HCT116 (cell line): Measurements from ENCODE around the gene MOV10. TPM values are rescaled to one million over a fixed set of nuclear protein-coding genes. Genes with fewer than 3 reads are reported as not detected.

ENCODE experiments used
- ATAC-seq: fragments of 200-7000 bp; cut with Tn5 transposase; 2 replicates; pipeline ENCODE4 v1.9.1; 2020; ENCODE audit warnings: mild to moderate bottlenecking, moderate library complexity
- BruUV-seq: library from RNA; stranded (reverse); fragments of 400-500 nt; replicated peaks from 2 replicates; lab custom pipeline; 2021; lab: Mats Ljungman, UMichigan
- CTCF ChIA-PET: fragments of 300-600 bp; sonication (Branson Sonifier 250); formaldehyde crosslinking; loops from one replicate; lab custom pipeline; 2021; ENCODE audit warnings: antibody characterized with exemption; lab: Charles Lee
- POLR2A ChIA-PET: fragments of 300-600, 350-600 bp; sonication (Branson Sonifier 250); formaldehyde crosslinking; loops from one replicate; lab custom pipeline; 2021; ENCODE audit warnings: antibody characterized with exemption; lab: Charles Lee
- RAD21 ChIA-PET, 2 experiments: fragments of 300-600 bp; sonication (Branson Sonifier 250); formaldehyde crosslinking; loops; one replicate each; lab custom pipeline; 2023; ENCODE audit warnings: low total read pairs in 2 of 2; ENCODE audit not compliant: uncharacterized antibody in 2 of 2, unreplicated experiment in 2 of 2, low non-redundant PET in 1 of 2; lab: Charles Lee
- DNase-seq: peaks from one replicate; pipeline ENCODE4 v3.0.0-alpha.2; 2010; ENCODE audit warnings: low read depth, low spot score
- H2AFZ ChIP-seq: fragments of 200-600 bp; shearing (Covaris generic), sonication (generic); 2 replicates; pipeline ENCODE4 v1.6.1; 2017; ENCODE audit warnings: low read depth, mixed run types, mixed read lengths, antibody characterized with exemption, low read length; ENCODE audit not compliant: poor library complexity, severe bottlenecking
- H3K27ac ChIP-seq: 2 replicates; pipeline ENCODE4 v1.5.1; 2012; ENCODE audit warnings: low read depth, low read length
- H3K27me3 ChIP-seq: fragments of 200-600 bp; sonication (generic); 2 replicates; pipeline ENCODE4 v1.6.1; 2016; ENCODE audit warnings: mixed run types, low read length, mixed read lengths; ENCODE audit not compliant: insufficient read depth
- H3K36me3 ChIP-seq, 2 experiments: fragments of 200-500 bp in 1 of 2; fragments of 200-600 bp in 1 of 2; sonication (Bioruptor generic) in 1 of 2; sonication (generic) in 1 of 2; 2 replicates each; pipeline versions ENCODE4 v1.5.1 to v1.6.1; 2014 to 2016; ENCODE audit warnings: low read length in 2 of 2, inconsistent platforms in 1 of 2, mixed read lengths in 1 of 2, mixed run types in 1 of 2; ENCODE audit not compliant: insufficient read depth in 2 of 2, control insufficient read depth in 1 of 2
- H3K4me1 ChIP-seq, 2 experiments: fragments of 200-600 bp in 1 of 2; sonication (generic) in 1 of 2; 2 replicates each; pipeline versions ENCODE4 v1.5.1 to v1.6.1; 2012 to 2017; ENCODE audit warnings: low read length in 2 of 2, inconsistent platforms in 1 of 2, mild to moderate bottlenecking in 1 of 2, mixed read lengths in 1 of 2, mixed run types in 1 of 2, moderate library complexity in 1 of 2; ENCODE audit not compliant: insufficient read depth in 2 of 2, control insufficient read depth in 1 of 2
- H3K4me2 ChIP-seq: fragments of 200-600 bp; sonication (generic); 2 replicates; pipeline ENCODE4 v1.6.1; 2017; ENCODE audit warnings: mixed run types, low read length, mixed read lengths
- H3K4me3 ChIP-seq, 2 experiments: fragments of 200-600 bp in 1 of 2; sonication (generic) in 1 of 2; replicated peaks in 1 of 2; 2 replicates each; pipeline ENCODE4 v1.5.1; 2011 to 2016; ENCODE audit warnings: low read length in 2 of 2, control low read depth in 1 of 2, low read depth in 1 of 2, mild to moderate bottlenecking in 1 of 2, mixed read lengths in 1 of 2, mixed run types in 1 of 2
- H3K79me2 ChIP-seq: fragments of 200-600 bp; sonication (generic); 2 replicates; pipeline ENCODE4 v1.6.1; 2017; ENCODE audit warnings: mild to moderate bottlenecking, mixed run types, low read length, moderate library complexity, mixed read lengths; ENCODE audit not compliant: insufficient read depth
- H3K9ac ChIP-seq: fragments of 200-600 bp; sonication (generic); 2 replicates; pipeline ENCODE4 v1.6.1; 2016; ENCODE audit warnings: low read length, mixed read lengths
- H3K9me2 ChIP-seq: fragments of 200-600 bp; sonication (generic), shearing (Covaris generic); 2 replicates; pipeline ENCODE4 v1.6.1; 2017; ENCODE audit warnings: mixed run types, mild to moderate bottlenecking, moderate library complexity; ENCODE audit not compliant: insufficient read depth
- H3K9me3 ChIP-seq, 2 experiments: fragments of 200-500 bp in 1 of 2; fragments of 200-600 bp in 1 of 2; sonication (Bioruptor generic) in 1 of 2; sonication (generic) in 1 of 2; 2 replicates each; pipeline ENCODE4 v1.6.1; 2014 to 2017; ENCODE audit warnings: low read length in 2 of 2, mixed read lengths in 2 of 2, inconsistent platforms in 1 of 2, low read depth in 1 of 2, mild to moderate bottlenecking in 1 of 2, mixed run types in 1 of 2, moderate library complexity in 1 of 2; ENCODE audit not compliant: control insufficient read depth in 1 of 2, insufficient read depth in 1 of 2
- H4K20me1 ChIP-seq: fragments of 200-600 bp; sonication (generic), shearing (Covaris generic); 2 replicates; pipeline ENCODE4 v1.6.1; 2017; ENCODE audit warnings: mixed run types, mild to moderate bottlenecking, moderate library complexity; ENCODE audit not compliant: insufficient read depth
- CBX3 ChIP-seq: IDR thresholded peaks from 2 replicates; pipeline ENCODE4 v1.6.1; 2012; ENCODE audit warnings: low read depth
- CEBPB ChIP-seq: IDR thresholded peaks from 2 replicates; pipeline ENCODE4 v1.6.1; 2012; ENCODE audit warnings: low read depth
- EGR1 ChIP-seq: IDR thresholded peaks from 2 replicates; pipeline ENCODE4 v1.6.1; 2012; ENCODE audit warnings: low read depth
- EZH2 ChIP-seq: fragments of 200-600 bp; sonication (generic); IDR thresholded peaks from 2 replicates; pipeline ENCODE4 v1.6.1; 2017; ENCODE audit warnings: antibody characterized with exemption, mixed run types
- EZH2phosphoT487 ChIP-seq: fragments of 200-600 bp; IDR thresholded peaks from 2 replicates; pipeline ENCODE4 v1.6.1; 2018; ENCODE audit warnings: antibody characterized with exemption, borderline replicate concordance
- FOSL1 ChIP-seq: IDR thresholded peaks from 2 replicates; pipeline ENCODE4 v1.6.1; 2012; ENCODE audit warnings: low read depth
- JUND ChIP-seq: IDR thresholded peaks from 2 replicates; pipeline ENCODE4 v1.6.1; 2012
- POLR2A ChIP-seq: IDR thresholded peaks from 2 replicates; pipeline ENCODE4 v1.7.0; 2011; ENCODE audit warnings: borderline replicate concordance; ENCODE audit not compliant: insufficient read depth, insufficient read length; ENCODE audit errors: extremely low read depth
- POLR2AphosphoS5 ChIP-seq: IDR thresholded peaks from 2 replicates; pipeline ENCODE4 v1.6.1; 2011; ENCODE audit warnings: mild to moderate bottlenecking, low read depth, low read length, moderate library complexity
- RAD21 ChIP-seq: IDR thresholded peaks from 2 replicates; pipeline ENCODE4 v1.6.1; 2012; ENCODE audit warnings: low read depth, mild to moderate bottlenecking
- REST ChIP-seq: IDR thresholded peaks from 2 replicates; pipeline ENCODE4 v1.6.1; 2012; ENCODE audit warnings: low read depth
- SIN3A ChIP-seq: IDR thresholded peaks from 2 replicates; pipeline ENCODE4 v1.6.1; 2012; ENCODE audit warnings: low read depth
- SP1 ChIP-seq: IDR thresholded peaks from 2 replicates; pipeline ENCODE4 v1.6.1; 2012; ENCODE audit warnings: low read depth
- SRF ChIP-seq: IDR thresholded peaks from 2 replicates; pipeline ENCODE4 v1.6.1; 2012; ENCODE audit warnings: low read depth
- TCF7L2 ChIP-seq: IDR thresholded peaks from 2 replicates; pipeline ENCODE4 v1.7.0; 2011; ENCODE audit warnings: borderline replicate concordance, inconsistent platforms; ENCODE audit not compliant: insufficient read depth, insufficient read length; ENCODE audit errors: extremely low read depth
- ZBTB33 ChIP-seq: IDR thresholded peaks from 2 replicates; pipeline ENCODE4 v1.6.1; 2011; ENCODE audit warnings: mild to moderate bottlenecking, low read length, moderate library complexity; ENCODE audit not compliant: insufficient replicate concordance; ENCODE audit errors: extremely low read depth
- ZFX ChIP-seq: fragments of 450-650 bp; IDR thresholded peaks from 2 replicates; pipeline ENCODE4 v1.6.1; 2017
- ZNF274 ChIP-seq: fragments of 200-500 bp; sonication (Bioruptor generic); IDR thresholded peaks from 2 replicates; pipeline ENCODE4 v1.6.1; 2014; ENCODE audit warnings: mild to moderate bottlenecking, low read depth, low read length, inconsistent platforms
- intact Hi-C: fragments of 100-400 bp; cut with micrococcal nuclease; formaldehyde crosslinking; loops from 2 replicates; pipeline ENCODE4 v1.10.0; 2022
- total RNA-seq: library from RNA; stranded (reverse); gene quantifications from one replicate; pipeline ENCODE4 v1.2.1, GENCODE V29; 2021; ENCODE audit not compliant: unreplicated experiment

Gene MOV10
- total RNA-seq, 1 experiment from 2014 or later = 109 TPM

- H3K27me3 ChIP-seq = no peaks in the 10 kb centered on the region
- intact Hi-C loops = no loop called here
- H3K4me2 ChIP-seq = no peak overlapping the region
- H3K9ac ChIP-seq = no peak overlapping the region
- H3K4me3 ChIP-seq = no peak overlapping the region
- H3K79me2 ChIP-seq = 0 out of 2 replicates have a peak, but pooled peaks cover 15% of the 10 kb centered on the region
- TF ChIP-seq CBX3 = no peak
- H3K9me3 ChIP-seq = no peaks in the 10 kb centered on the region
- CTCF ChIA-PET = no interaction called here
- BruUV-seq = no TSS peak
- no peaks in the 10 kb centered on the region; a peak in 1 of 4 replicates for H3K4me1 ChIP-seq
- RAD21 ChIA-PET = interaction anchor here in 1 of 2 experiments (0.5 kb wide), 1 partner anchor 17 kb away, joined by 3 read pairs; no protein-coding TSS in a partner anchor
- POLR2A ChIA-PET = no interaction called here
- H2AFZ ChIP-seq = no peak overlapping the region
- no peak for ATAC-seq
- H3K27ac ChIP-seq = no peak overlapping the region
- H4K20me1 ChIP-seq = no peaks in the 10 kb centered on the region
- no peaks in the 10 kb centered on the region for H3K9me2 ChIP-seq
- peaks cover 0 to 4% of the 10 kb centered on the region in 2 experiments; a peak in 2 of 4 replicates for H3K36me3 ChIP-seq
- no peak for DNase-seq
Measured at GRCh38 chr1:112685913-112686312, 11.5 kb downstream of the MOV10 start.

GRCh38 chr1:112686417-112686816, 12.0 kb downstream of the MOV10 start:
- Histone ChIP-seq H3K4me1 (no peaks in the 10 kb centered on the region; a peak in 1 of 4 replicates), H4K20me1 (no peaks in the 10 kb centered on the region), H3K79me2 (0 out of 2 replicates have a peak, but pooled peaks cover 15% of the 10 kb centered on the region), H3K4me2 (no peak overlapping the region), H3K27me3 (no peaks in the 10 kb centered on the region), H3K4me3 (no peak overlapping the region), H2AFZ (no peak overlapping the region), H3K9me3 (no peaks in the 10 kb centered on the region), H3K27ac (no peak overlapping the region), H3K9me2 (no peaks in the 10 kb centered on the region), H3K9ac (no peak overlapping the region), H3K36me3 (peaks cover 0 to 6% of the 10 kb centered on the region in 2 experiments; a peak in 2 of 4 replicates)
- no peak for ATAC-seq
- DNase-seq = no peak
- intact Hi-C loops = no loop called here
- BruUV-seq = no TSS peak
- ChIA-PET CTCF (no interaction called here), POLR2A (no interaction called here), RAD21 (interaction anchor here in 1 of 2 experiments (0.5 kb wide), 1 partner anchor 17 kb away, joined by 3 read pairs; no protein-coding TSS in a partner anchor)
- TF ChIP-seq REST = no peak
- no peak for TF ChIP-seq EZH2phosphoT487
- TF ChIP-seq EZH2 = no peak
- TF ChIP-seq SIN3A = no peak
- no peak for TF ChIP-seq JUND
- TF ChIP-seq SRF = no peak
- no peak for TF ChIP-seq POLR2A
- TF ChIP-seq RAD21 = no peak
- no peak for TF ChIP-seq EGR1
- TF ChIP-seq ZBTB33 = no peak
- TF ChIP-seq CBX3 = no peak
- no peak for TF ChIP-seq FOSL1
- no peak for TF ChIP-seq POLR2AphosphoS5
- no peak for TF ChIP-seq CEBPB
- no peak for TF ChIP-seq TCF7L2
- TF ChIP-seq ZNF274 = no peak
- no peak for TF ChIP-seq SP1
- no peak for TF ChIP-seq ZFX
